Type B pancreatic cell (in vitro differentiated cells): ENCODE data around the gene ACSM2B. TPM values are rescaled to one million over a fixed set of nuclear protein-coding genes. Genes with fewer than 3 reads are reported as not detected.
"Not testable (repeated sequence)": the region's sequence is repeated elsewhere in the genome, so short reads cannot be mapped to it uniquely, and the experiment has no call there.

ENCODE experiments used
- DNase-seq: peaks from one replicate; pipeline ENCODE4 v3.0.0; 2021; ENCODE audit warnings: mixed read lengths; ENCODE audit not compliant: unreplicated experiment; ENCODE audit errors: extremely low spot score
- H3K27ac Mint-ChIP-seq: 2 replicates; pipeline ENCODE4 v1.8.0; 2021; ENCODE audit warnings: mild to moderate bottlenecking, mixed read lengths
- H3K27me3 Mint-ChIP-seq: 2 replicates; pipeline ENCODE4 v1.8.0; 2021; ENCODE audit warnings: mixed read lengths
- H3K36me3 Mint-ChIP-seq: 2 replicates; pipeline ENCODE4 v1.8.0; 2021; ENCODE audit warnings: mixed read lengths
- H3K4me1 Mint-ChIP-seq: one replicate; pipeline ENCODE4 v1.8.0; 2021; ENCODE audit warnings: mixed read lengths; ENCODE audit not compliant: unreplicated experiment
- H3K4me3 Mint-ChIP-seq: 2 replicates; pipeline ENCODE4 v1.8.0; 2021; ENCODE audit warnings: mild to moderate bottlenecking, mixed read lengths
- H3K9me3 Mint-ChIP-seq: 2 replicates; pipeline ENCODE4 v1.8.0; 2021; ENCODE audit warnings: mixed read lengths
- total RNA-seq: library from RNA; stranded (reverse); gene quantifications from 2 replicates; pipeline ENCODE4 v1.2.1, GENCODE V29; 2021; ENCODE audit warnings: low replicate concordance
- TF ChIP-seq, protein P1 (sequence below): fragments of 200-600 bp; sonication (generic); conservative IDR thresholded peaks from 2 replicates; pipeline ENCODE4 v1.5.0; 2021; ENCODE audit warnings: antibody characterized with exemption, mild to moderate bottlenecking

The ACSM2B gene
- total RNA-seq, 1 donor from 2014 or later, result 2.4 TPM

DNA sequence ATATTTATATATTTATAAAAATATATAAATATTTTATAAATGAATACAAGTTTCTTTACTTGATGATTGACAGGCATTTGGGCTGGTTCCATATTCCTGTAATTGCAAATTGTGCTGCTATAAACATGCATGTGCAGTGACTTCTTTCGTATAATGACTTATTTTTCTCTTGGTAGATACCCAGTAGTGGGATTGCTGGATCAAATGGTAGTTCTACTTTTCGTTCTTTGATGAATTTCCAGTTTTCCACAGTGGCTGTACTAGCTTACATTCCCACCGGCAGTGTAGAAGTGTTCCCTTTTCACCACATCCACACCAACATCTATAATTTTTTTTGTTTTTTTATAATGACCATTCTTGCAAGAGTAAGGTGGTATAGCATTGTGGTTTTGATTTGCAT is 7.8 kb downstream of the ACSM2B start:
- TF ChIP-seq, protein P1, sequence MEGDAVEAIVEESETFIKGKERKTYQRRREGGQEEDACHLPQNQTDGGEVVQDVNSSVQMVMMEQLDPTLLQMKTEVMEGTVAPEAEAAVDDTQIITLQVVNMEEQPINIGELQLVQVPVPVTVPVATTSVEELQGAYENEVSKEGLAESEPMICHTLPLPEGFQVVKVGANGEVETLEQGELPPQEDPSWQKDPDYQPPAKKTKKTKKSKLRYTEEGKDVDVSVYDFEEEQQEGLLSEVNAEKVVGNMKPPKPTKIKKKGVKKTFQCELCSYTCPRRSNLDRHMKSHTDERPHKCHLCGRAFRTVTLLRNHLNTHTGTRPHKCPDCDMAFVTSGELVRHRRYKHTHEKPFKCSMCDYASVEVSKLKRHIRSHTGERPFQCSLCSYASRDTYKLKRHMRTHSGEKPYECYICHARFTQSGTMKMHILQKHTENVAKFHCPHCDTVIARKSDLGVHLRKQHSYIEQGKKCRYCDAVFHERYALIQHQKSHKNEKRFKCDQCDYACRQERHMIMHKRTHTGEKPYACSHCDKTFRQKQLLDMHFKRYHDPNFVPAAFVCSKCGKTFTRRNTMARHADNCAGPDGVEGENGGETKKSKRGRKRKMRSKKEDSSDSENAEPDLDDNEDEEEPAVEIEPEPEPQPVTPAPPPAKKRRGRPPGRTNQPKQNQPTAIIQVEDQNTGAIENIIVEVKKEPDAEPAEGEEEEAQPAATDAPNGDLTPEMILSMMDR, result no peak
- Mint-ChIP-seq H3K9me3 (no peaks in the 10 kb centered on the region), H3K4me1 (no peaks in the 10 kb centered on the region), H3K27ac (no peak overlapping the region), H3K4me3 (no peak overlapping the region), H3K27me3 (no peaks in the 10 kb centered on the region), H3K36me3 (no peaks in the 10 kb centered on the region)
- DNase-seq, result no peak

DNA sequence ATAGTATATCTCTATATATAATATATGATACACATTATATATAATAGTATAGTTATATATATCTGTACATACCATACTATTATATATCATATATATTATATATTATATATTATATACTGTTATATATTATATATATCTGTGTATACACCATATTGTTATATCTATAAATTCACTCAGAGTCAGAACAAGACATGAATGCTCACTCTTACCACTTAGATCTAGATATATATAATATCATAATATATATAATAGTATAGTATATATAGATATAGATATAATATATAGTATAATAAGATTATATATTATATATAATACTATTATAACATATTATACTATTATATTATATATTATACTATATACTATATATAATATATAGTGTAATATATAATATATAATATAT is 9.3 kb downstream of the ACSM2B start:
- H3K9me3 Mint-ChIP-seq, result peaks cover 4% of the 10 kb centered on the region
- H3K36me3 Mint-ChIP-seq, result no peaks in the 10 kb centered on the region

DNA sequence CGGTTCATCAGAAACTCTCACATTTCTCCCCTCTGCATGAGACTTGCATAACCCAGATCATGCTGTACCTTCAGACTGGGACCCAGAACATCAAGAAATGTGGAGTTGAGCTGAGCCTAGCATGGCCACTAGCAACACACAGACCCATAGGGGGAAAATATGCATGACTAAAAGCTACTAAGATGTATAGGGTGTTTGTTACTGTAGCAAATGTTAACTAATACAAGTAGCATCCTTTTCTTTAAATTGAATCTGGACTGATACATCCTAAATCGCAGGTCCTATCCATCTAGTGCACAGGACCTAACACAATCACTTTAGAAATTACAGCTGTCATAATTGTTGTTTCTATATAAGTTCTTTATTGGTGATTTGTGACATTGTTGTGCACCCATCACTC is 10.8 kb downstream of the ACSM2B start:
- H3K4me3 Mint-ChIP-seq, DNase-seq, H3K36me3 Mint-ChIP-seq, H3K27me3 Mint-ChIP-seq, H3K9me3 Mint-ChIP-seq, H3K27ac Mint-ChIP-seq, H3K4me1 Mint-ChIP-seq: not testable (repeated sequence)

More for the DNA sequence above, 9.3 kb downstream of the ACSM2B start:
- no peaks in the 10 kb centered on the region for H3K27me3 Mint-ChIP-seq
- H3K4me1 Mint-ChIP-seq, result no peaks in the 10 kb centered on the region
- no peak overlapping the region for H3K4me3 Mint-ChIP-seq
- TF ChIP-seq, protein P1, result no peak
- H3K27ac Mint-ChIP-seq, result no peak overlapping the region
- no peak for DNase-seq

DNA sequence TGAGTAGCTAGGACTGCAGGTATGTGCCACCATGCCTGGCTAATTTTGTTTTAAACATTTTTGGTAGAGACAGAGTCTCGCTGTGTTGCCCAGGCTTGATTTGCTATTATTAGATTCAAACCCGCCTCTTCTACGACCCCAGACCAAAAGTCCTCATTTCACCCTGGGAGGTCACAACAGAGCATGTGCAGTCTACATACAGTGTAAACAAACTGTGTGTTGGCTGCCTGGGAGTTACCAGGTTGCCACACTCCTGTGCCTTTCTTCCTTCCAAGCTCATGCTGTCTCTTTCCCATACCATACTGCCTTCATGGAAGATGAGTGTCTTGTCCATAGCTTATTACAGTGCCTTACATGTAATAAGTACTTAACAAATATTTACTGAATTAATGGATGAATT is 11.9 kb downstream of the ACSM2B start:
- not testable (repeated sequence) for DNase-seq, H3K27me3 Mint-ChIP-seq, H3K4me3 Mint-ChIP-seq, H3K27ac Mint-ChIP-seq, H3K36me3 Mint-ChIP-seq, H3K9me3 Mint-ChIP-seq, H3K4me1 Mint-ChIP-seq

DNA sequence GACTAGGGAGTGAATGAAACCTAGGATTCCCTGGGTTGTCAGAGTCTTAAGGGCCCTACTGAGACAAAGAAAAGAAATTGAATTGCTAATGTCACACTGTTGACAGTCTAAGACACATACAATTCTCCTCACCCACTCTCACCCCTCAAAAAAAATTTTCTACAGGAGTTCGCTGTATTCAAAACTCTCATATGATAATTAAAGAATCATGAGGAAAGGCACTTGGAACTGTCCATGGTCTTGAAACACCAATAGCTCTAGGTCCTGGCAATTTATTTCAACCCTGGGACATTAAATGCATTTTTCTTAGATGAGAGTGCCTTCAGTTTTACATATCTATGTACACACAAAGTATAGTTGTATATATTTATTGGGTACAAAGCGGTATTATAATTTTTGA is 20.5 kb downstream of the ACSM2B start:
- DNase-seq, H3K4me3 Mint-ChIP-seq, H3K27ac Mint-ChIP-seq, H3K27me3 Mint-ChIP-seq, H3K9me3 Mint-ChIP-seq, H3K36me3 Mint-ChIP-seq, H3K4me1 Mint-ChIP-seq: not testable (repeated sequence)

DNA sequence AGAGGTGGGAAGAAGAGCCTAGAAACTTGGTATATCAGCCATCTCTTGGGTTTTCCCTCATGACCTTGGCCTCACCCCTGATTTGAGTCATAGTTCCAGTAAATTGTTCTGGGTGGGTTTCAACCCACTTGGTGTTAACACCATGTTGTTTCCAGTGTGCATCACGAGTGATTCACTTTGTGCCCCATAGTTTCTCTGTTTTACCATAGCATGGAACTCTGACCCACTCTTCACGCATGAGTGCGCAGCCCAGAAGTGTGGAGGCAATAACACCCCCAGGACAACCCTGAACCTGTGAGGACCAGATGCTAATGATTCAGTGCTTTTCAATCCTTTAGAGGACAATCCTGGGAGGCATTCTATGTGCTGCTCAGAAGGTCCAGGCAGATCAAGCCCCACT is 21.5 kb downstream of the ACSM2B start:
- not testable (repeated sequence) for H3K9me3 Mint-ChIP-seq, H3K36me3 Mint-ChIP-seq, H3K27me3 Mint-ChIP-seq, H3K27ac Mint-ChIP-seq, H3K4me3 Mint-ChIP-seq, DNase-seq, H3K4me1 Mint-ChIP-seq

DNA sequence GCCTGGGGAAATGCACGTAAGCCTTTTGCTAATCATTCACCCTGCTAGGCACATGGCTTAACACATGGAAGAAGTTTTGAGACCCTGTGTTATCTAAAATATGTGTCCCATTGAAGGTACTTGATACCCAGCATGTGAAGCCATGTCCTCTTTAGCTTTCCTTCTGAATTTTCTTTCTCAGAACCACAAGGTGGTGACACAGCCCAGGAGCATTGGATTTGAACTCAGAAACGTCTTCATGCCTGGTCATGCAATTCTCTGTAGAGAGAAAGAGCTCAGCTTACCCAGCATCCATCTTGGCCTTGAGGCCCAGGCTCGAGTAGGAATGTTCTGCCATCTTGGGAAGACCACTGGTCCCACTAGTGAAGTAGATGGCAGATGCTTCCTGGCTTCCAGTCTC is 22.7 kb downstream of the ACSM2B start:
- not testable (repeated sequence) for H3K36me3 Mint-ChIP-seq, H3K4me1 Mint-ChIP-seq, H3K27me3 Mint-ChIP-seq

DNA sequence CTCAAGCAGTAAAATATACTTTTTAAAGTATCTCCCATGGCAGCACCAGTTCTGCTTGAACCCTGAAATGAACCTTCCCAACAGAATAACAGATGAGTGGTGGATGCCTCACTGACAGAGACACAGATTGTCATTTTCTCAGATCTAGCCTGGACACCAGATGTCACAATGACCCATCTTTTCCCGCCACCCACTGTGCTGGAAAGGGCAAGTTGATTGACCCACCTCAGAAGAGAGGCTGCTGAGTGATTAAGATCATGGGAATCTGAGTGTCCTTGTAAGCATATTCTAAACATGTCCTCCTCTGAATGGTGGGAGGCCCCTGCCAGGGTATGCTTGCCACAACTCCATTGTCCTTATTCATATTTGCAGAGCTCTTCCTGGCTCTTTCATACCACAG is 29.2 kb downstream of the ACSM2B start:
- not testable (repeated sequence) for DNase-seq, H3K27ac Mint-ChIP-seq, H3K9me3 Mint-ChIP-seq, H3K27me3 Mint-ChIP-seq, H3K4me3 Mint-ChIP-seq, H3K4me1 Mint-ChIP-seq, H3K36me3 Mint-ChIP-seq

More for the DNA sequence above, 22.7 kb downstream of the ACSM2B start:
- not testable (repeated sequence) for H3K27ac Mint-ChIP-seq, H3K4me3 Mint-ChIP-seq, DNase-seq, H3K9me3 Mint-ChIP-seq

DNA sequence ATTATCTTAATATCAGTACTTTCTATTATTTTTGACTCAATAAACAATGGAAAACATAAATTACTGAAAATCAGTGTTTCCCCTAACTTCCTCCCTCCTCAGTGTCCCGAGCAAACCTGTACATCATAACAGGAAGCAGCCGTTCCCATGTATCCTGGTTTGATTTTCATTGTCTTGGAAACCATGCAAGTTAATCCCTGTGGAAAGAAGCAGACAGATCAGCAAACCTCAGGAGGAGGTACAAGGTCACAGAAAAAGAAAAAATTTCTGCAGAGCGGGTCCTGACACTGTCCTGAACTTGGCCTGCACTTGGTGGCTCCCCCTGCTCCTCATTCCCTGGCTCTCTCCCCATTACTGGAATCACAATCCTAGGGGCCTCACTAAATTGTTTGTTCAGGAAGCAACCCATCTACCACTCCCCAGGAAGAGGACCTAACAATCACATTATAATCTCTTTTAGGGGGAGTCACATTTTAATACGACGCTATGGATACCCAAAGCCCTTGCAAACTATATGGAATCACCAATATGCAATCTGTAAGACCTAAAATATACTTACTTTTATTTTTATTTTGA is 29.8 kb downstream of the ACSM2B start:
- not testable (repeated sequence) for H3K36me3 Mint-ChIP-seq, H3K27me3 Mint-ChIP-seq, DNase-seq, H3K27ac Mint-ChIP-seq, H3K4me3 Mint-ChIP-seq, H3K4me1 Mint-ChIP-seq, H3K9me3 Mint-ChIP-seq

DNA sequence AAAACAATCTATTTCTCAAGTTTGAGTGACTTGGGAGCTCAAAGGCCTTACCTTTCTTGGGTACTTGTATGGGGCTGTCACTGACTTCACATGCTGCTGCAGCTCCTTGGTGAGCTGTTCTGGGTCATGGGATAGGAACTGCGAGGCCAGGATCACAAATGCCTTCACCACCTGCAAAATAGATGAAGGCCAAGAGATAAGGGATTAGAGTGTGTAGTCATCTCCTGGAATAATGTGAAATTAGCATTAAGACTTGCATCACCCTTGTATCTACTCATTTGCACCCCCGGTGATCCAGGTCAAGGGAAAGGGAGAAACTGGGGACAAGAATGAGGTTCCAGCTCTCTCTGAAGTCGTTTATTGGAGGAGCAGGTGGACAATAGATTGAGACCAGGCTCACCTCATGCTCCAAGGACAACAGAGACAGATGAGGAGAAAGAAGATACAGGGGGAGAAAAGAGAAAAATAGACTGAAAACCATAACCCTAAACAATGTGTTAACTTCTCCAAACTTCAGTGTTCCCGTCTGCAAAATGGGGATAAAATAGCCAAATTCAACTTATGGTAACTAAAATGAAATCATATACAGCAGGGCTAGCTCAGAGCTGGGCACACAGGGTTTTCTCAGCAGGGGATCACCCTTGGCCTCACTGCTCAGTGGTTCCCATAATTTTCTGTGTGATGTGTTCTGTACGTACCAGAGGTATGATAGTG is 35.4 kb downstream of the ACSM2B start:
- DNase-seq, H3K27ac Mint-ChIP-seq, H3K27me3 Mint-ChIP-seq, H3K4me3 Mint-ChIP-seq, H3K9me3 Mint-ChIP-seq, H3K4me1 Mint-ChIP-seq, H3K36me3 Mint-ChIP-seq: not testable (repeated sequence)
